CD4-positive, alpha-beta T cell treated with Interleukin-21 for 1 hour (primary cell): ENCODE data around the gene IRF9.

Experiments used
- DNase-seq: peaks from one replicate; pipeline ENCODE4 v3.0.0-alpha.2; 2020

The IRF9 gene

DNA sequence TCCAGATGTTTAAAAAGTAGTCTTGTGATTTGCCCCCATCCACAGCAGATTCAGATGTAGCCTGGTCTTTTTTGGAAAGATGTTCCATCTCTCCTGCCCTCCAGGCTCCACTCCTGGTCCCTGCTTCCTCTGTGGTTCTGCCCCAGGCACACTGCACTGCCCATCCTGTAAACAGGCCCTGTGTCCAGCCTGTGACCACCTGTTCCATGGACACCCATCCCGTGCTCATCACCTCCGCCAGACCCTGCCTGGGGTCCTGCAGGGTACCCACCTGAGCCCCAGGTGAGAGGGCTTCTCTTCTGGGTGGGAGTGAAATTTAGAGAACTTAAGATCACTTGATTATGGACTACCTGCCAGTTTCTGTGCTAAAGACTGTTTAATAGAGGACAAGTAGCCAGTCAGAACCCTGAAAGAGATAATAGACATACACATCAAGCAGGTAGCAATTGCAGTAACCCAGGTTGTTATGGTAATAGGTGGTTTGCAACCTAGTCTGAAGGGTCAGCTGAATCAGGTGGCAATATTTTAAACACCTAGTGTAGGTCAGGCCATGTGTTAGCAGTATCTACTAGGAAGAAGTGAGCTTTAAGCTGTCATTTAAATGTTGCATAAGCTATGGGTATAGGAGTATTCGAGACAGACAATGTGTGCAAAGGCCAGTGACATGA, 11.6 kb upstream of the IRF9 start:
- DNase-seq = no peak

DNA sequence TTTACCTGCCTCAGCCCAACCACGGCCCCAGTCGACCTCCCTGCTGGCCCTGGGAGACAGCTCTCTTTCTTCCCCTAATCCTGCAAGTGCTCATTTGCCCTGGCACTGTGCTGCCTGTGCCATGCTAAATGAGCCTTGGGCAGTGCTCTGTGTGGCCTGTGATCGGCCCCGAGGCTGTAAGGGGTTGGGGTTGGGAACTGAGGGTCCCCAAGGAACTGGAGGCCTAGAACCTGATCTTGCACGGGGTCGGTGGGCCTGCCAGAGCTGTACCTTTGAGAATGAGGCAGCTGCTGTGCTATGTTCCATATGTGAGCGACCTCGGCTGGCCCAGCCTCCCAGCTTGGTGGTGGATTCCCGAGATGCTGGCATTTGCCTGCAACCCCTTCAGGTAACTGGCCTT, 11.0 kb upstream of the IRF9 start:
- no peak for DNase-seq

DNA sequence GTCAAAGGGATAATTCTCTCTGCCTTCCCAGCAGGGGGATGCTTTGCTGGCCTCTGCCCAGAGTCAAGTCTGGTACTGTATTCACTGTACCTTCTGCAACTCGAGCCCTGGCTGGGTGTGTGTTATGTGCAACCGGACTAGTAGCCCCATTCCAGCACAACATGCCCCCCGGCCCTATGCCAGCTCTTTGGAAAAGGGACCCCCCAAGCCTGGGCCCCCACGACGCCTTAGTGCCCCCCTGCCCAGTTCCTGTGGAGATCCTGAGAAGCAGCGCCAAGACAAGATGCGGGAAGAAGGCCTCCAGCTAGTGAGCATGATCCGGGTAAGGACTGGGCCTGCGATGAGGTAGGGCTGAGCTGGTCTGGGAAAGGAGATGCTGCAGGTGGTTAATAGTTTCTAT, 10.5 kb upstream of the IRF9 start:
- no peak for DNase-seq

DNA sequence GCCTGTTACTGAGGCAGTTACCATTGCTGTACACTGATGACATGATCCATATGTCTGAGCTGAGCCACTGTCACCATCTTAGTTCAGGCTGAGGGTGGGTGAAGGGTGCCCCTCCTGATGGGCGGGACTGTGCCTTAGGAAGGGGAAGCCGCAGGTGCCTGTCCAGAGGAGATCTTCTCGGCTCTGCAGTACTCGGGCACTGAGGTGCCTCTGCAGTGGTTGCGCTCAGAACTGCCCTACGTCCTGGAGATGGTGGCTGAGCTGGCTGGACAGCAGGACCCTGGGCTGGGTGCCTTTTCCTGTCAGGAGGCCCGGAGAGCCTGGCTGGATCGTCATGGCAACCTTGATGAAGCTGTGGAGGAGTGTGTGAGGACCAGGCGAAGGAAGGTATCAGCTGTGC, 10.1 kb upstream of the IRF9 start:
- no peak for DNase-seq

DNA sequence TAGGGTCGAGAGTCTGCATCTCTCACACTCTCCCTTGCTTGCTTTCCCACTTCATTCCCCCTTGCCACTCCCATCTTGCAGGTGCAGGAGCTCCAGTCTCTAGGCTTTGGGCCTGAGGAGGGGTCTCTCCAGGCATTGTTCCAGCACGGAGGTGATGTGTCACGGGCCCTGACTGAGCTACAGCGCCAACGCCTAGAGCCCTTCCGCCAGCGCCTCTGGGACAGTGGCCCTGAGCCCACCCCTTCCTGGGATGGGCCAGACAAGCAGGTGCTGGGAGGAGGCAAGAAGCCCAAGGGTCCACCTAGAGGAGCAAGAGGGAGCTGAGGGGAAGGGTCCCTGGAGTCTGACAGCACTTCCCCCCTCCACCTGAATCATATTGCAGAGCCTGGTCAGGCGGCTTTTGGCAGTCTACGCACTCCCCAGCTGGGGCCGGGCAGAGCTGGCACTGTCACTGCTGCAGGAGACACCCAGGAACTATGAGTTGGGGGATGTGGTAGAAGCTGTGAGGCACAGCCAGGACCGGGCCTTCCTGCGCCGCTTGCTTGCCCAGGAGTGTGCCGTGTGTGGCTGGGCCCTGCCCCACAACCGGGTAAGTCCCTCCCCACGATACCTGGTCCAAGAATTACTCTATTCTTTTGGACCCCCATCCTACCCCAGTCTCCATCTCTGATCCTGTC, 9.5 kb upstream of the IRF9 start:
- no peak for DNase-seq

DNA sequence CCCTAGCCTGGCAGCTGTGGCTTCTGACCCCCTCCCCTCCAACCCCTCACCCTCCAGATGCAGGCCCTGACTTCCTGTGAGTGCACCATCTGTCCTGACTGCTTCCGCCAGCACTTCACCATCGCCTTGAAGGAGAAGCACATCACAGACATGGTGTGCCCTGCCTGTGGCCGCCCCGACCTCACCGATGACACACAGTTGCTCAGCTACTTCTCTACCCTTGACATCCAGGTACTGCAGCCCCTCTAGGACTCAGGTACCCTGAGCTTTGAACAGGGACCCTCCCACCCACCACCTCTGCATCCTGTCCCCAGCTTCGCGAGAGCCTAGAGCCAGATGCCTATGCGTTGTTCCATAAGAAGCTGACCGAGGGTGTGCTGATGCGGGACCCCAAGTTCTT, 6.0 kb upstream of the IRF9 start:
- no peak for DNase-seq

DNA sequence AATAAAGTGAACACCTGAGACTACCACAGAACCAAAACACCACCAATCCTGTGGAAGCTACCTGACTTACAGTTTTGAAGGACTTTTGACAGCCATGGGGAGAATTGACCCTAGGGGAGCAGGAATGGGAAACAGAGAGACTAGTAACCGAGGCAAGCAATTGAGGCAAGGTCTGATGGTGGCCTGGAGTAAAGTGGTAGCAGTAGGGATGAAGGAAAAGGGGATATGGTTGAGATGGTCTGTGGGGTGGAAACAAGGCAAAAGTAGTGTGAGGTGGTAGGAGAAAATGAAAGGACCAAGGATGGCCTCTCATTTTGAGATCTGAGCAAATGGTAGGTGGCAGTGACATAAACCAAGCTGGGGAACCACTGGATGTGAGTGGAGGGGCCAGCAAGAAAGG, 4.2 kb upstream of the IRF9 start:
- DNase-seq = no peak

DNA sequence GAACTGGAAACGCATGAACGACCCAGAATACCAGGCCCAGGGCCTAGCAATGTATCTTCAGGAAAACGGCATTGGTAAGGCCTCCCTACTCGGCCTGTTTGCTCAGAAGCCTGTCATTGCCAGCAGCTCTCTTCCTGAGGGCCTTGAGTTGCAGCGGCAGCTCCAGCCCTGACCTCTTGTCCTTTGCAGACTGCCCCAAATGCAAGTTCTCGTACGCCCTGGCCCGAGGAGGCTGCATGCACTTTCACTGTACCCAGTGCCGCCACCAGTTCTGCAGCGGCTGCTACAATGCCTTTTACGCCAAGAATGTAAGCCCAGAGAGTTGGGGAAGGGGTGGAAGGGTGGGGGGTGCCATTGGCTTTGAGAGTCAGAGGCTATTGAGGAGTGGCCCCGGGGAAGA, 3.7 kb upstream of the IRF9 start:
- no peak for DNase-seq

DNA sequence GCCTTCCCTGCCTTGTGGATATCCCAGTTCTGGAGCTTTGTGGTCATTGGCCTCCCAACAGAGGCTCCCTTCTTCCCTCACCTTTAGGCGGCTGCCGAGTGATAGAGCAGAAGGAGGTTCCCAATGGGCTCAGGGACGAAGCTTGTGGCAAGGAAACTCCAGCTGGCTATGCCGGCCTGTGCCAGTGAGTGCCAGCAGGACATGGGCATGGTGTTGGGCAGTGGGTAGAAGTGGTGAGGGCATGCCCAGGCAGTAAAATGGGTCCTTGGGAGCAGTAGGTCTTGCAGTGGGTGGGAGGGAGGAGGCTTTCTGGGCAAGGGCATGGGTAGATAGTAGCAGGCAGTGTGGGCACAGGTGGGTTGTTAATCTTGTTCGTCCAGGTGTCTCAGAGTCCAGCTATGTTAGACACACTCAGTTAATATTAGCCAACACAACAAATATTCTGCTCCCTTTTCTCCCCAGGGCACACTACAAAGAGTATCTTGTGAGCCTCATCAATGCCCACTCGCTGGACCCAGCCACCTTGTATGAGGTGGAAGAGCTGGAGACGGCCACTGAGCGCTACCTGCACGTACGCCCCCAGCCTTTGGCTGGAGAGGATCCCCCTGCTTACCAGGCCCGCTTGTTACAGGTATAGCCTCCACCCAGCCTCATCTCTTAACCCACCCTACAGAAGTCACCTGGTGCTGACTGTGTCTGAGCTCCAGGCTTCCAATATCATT, 1.1 kb upstream of the IRF9 start:
- no peak for DNase-seq

DNA sequence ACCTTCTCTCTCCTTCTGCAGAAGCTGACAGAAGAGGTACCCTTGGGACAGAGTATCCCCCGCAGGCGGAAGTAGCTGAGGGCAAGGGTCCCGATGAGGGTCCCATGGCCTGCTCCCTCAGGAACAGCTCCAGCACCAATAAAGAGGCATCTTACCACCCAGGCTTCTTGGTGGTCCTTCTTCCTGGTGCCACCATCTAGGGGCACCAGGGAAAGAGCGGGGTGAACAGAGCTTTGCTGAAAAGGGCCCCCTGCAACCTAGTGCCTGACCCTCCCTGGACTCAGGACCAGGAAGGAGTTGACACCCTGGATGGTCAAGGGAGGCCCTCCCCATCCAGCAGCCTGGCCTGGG, 591 bp upstream of the IRF9 start:
- no peak for DNase-seq

DNA sequence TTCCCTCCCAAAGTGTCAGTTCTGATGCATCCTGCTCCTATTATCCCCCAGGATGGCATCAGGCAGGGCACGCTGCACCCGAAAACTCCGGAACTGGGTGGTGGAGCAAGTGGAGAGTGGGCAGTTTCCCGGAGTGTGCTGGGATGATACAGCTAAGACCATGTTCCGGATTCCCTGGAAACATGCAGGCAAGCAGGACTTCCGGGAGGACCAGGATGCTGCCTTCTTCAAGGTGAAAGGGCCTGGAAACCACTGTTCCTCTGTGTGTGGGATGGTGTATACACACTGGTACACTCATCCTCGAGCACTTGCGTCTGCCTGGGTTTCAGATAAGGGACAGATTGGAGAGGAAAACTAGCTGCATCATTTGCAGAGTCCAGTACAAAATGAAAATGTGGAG, 1.0 kb downstream of the IRF9 start:
- no peak for DNase-seq

DNA sequence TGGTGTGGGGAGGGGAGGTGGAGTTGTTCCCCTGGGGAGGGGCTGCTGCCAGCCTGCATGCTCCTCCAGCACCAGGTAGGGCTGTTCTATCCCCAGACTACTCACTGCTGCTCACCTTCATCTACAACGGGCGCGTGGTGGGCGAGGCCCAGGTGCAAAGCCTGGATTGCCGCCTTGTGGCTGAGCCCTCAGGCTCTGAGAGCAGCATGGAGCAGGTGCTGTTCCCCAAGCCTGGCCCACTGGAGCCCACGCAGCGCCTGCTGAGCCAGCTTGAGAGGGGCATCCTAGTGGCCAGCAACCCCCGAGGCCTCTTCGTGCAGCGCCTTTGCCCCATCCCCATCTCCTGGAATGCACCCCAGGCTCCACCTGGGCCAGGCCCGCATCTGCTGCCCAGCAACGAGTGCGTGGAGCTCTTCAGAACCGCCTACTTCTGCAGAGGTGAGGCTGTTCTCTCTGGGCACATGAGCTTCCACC, 3.5 kb downstream of the IRF9 start:
- DNase-seq = no peak

DNA sequence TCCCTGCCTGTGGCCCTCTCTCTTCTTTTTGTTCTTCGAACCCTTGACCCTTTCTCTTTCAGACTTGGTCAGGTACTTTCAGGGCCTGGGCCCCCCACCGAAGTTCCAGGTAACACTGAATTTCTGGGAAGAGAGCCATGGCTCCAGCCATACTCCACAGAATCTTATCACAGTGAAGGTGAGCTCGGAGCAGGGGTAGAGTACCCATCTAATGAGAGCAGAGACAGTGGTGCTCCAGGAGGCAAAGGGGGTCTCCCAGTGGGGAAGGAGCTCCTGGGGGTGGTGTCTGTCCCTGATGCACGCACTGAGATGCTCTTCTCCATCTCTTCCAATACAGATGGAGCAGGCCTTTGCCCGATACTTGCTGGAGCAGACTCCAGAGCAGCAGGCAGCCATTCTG, 4.7 kb downstream of the IRF9 start:
- DNase-seq = no peak

DNA sequence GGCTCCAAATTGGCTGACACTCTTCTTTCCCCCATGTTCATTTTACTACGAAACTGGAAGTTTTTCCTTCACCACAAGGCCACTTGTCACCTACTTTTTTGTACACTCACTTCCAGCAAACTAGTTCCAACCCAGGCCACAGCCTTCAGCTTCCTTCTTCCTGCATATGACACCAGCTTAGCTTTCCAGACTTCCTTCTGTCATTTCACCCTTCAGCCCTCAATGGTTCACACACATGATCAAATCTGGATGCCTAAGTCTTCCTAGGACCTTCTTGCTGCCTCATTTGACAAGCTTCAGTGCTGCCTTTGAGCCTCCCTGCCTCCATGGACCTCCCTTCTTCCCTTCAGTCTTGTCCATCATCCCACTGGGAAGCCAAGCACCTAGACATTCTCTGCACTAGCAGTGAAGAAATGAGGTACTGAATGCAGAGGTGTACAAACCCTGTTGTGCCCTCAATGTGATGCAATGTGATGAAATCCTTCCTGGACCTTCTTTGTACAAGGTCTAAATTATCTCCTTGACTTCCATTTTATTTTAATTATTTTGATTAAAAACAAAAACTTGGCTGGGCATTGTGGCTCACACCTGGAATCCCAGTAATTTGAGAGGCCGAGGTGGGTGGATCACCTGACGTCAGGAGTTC, 6.5 kb downstream of the IRF9 start:
- DNase-seq = no peak

DNA sequence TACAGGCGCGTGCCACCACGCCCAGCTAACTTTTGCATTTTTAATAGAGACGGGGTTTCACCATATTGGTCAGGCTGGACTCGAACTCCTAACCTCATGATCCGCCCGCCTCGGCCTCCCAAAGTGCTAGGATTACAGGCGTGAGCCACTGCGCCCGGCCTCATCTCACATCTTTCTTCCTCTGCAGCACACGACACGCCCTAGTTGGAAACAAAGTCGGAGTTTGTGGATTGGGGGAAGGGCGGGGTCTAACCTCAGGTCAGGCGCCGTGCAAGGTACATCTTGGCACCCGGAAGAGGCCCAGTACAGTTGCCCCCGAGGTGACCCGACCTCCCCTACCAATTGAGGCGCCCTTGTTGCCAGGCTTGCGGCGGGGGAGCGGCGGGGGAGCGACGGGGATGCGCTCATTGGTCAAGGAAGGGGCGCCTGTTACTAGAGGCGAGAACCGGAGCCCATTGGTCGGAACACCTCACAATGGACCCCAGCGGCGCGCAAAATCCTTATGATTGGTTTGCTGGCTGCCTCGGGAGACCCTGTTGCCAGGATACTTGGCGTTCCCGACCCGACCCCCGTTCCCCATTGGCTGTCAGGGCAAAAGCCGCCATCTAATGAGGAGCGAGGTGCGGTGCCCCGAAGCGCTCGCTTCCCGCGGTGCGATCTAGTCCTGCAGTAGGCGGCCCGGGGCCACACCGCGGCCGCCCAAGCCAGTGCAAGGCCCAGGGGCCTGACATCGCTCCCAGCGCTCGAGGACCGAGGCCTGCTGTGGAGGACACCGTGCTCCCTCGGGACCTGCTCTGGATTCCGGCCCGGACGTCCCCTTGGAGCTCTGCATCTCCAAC, 10.6 kb downstream of the IRF9 start, which contains the start of gene REC8:
TSS of gene REC8 (plus strand) at position 659 of the 839 bp plus-strand sequence. CDS start 473 bp downstream, outside the sequence.
- DNase-seq = peak; percentile 74

DNA sequence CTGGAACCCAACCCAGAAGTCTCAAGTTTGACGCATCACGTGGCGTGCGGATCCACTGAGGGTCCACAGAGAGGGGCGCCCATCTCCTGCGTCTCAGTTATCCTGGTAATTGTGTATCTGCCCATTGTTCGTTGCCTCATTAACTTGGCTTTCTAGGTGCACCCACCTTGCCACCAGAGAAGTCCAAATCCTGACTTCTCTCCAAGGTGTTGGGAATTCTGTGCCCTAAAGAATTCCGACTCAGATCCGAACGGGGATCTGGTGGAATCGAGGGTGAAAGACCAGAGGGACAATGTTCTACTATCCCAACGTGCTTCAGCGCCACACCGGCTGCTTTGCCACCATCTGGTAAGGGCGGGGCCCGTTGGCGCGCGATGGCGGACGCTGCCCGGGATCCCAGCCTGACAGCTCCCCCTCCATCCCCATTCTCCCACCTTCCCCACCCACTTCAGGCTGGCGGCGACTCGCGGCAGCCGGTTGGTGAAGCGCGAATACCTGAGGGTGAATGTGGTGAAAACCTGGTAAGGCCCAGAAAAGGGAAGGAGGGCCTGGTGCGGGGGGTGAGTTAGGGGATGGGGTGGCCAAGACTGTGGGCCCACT, 11.3 kb downstream of the IRF9 start:
- DNase-seq = no peak

DNA sequence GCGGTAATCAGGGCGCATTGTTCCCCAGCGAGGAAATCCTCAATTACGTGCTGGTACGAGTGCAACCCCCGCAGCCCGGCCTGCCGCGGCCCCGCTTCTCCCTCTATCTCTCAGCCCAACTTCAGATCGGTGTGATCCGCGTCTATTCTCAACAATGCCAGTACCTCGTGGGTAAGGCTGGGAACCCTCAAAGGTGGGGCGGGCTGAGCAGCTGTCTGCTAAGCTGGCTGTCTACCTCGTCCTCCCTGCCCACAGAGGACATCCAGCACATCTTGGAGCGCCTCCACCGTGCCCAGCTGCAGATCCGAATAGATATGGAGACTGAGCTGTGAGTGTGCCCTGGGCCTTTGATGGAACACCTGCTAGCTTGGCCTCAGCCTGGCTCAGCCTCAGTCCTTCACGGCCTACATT, 11.8 kb downstream of the IRF9 start:
- DNase-seq = no peak

DNA sequence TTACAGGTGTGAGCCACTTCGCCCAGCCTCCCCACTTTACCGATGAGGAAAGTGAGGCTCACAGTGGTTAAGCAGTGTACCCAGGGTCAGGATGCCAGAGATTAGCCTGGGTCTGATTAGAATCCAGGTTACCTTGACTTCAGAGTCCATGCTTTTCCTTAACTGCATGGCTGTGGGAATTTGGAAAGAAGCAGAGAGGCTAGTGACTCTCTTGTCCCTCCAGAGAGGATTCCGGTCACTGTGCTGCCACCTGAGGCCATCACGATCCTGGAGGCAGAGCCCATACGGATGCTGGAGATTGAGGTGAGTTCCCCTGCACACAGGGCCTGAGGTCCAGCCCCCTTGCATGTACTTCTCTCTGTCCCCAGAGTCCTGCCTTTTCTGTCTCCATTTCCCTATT, 15.5 kb downstream of the IRF9 start:
- DNase-seq = no peak

DNA sequence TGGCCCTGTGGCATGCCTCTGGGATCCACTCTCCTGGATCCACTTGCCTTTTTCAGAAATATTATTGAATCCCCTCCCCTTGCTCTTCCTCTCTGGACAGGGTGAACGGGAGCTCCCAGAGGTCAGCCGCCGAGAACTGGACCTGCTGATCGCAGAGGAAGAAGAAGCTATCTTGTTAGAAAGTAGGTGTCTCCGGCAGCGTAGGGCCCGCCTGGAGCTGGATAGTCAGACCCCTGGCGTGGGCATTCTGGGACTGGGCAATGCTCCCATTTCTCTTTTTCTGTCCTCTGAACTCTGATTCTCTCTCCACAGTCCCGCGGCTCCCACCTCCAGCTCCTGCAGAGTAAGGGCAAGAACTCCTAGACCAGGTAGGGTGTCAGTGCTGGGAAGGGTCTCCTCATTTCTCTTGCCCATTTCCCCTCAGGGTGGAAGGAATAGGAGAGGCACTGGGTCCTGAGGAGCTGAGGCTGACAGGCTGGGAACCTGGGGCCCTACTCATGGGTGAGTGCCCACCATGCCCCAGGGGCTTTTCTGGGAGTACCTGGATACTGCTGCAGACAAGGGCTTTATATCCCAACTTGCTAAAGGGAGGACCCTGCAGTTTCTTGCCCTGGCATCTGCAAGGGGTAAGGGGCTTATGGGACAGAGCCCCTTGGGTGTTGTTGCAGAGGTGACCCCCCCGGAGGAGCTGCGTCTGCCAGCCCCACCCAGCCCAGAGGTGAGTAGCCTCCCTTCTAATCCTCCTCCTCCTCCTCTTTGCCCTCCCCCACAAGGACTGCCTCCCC, 16.2 kb downstream of the IRF9 start:
- no peak for DNase-seq

DNA sequence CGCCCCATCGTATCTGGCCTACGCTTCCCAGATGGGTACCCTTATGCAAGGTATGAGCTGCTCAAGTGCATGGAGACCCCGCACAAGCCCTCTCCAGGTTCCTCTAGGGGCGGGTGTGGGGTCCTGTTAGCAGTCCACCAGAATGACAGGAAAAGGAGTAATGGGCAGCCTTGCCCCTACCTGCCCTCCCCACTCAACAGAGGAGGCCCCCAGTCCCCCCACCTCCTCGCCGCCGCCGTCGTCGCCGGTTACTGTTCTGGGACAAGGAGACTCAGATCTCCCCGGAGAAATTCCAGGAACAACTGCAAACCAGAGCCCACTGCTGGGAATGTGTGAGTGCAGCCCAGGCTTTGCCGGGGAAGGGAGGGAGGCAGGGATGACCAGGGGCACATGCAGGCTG, 16.8 kb downstream of the IRF9 start:
- DNase-seq = no peak

DNA sequence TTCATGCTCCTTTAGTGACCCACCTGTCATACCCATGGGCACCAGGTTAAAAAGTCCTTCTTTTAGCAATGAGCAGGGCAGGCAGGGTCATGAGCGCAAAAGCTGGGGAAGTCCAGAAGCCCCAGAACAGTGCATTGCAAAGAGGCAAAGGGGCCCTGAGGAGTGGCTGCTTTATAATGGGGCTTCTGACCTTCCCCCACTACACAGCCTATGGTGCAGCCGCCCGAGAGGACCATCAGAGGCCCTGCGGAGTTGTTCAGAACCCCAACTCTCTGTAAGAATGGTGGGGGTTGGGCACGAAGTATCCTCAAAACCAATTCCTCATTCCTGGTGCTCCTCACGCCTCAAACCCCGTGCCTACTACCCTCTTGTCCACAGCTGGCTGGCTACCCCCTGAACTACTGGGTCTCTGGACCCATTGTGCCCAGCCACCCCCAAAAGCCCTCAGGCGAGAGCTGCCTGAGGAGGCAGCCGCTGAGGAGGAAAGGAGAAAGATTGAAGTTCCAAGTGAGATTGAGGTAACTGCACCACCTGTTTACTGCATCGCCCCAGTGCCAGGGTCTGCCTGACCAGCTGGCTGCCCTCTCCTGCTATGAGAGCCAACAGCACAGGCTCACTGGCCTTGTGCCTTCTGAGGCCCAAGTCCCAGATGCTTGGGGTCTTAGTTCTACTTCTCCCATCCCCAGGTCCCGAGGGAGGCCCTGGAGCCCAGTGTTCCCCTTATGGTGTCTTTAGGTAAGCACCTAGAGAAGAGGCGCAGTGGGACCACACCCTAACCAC, 17.5 kb downstream of the IRF9 start:
- DNase-seq = no peak
